KBM-7 (cell line): Measurements from ENCODE around the gene CREB3L2.
"Not testable (repeated sequence)": the region's sequence is repeated elsewhere in the genome, so short reads cannot be mapped to it uniquely, and the experiment has no call there.

Source experiments
- DNase-seq: peaks from one replicate; pipeline ENCODE4 v3.0.0-alpha.2; 2015
- in situ Hi-C: fragments of 300-500 bp; cut with MboI; formaldehyde crosslinking; loops from 2 replicates; pipeline ENCODE4 v1.14.3; 2020; ENCODE audit warnings: low sequenced_read_pairs, low pct_unique_long_range_greater_than_20kb, mixed read lengths

The CREB3L2 gene

DNA sequence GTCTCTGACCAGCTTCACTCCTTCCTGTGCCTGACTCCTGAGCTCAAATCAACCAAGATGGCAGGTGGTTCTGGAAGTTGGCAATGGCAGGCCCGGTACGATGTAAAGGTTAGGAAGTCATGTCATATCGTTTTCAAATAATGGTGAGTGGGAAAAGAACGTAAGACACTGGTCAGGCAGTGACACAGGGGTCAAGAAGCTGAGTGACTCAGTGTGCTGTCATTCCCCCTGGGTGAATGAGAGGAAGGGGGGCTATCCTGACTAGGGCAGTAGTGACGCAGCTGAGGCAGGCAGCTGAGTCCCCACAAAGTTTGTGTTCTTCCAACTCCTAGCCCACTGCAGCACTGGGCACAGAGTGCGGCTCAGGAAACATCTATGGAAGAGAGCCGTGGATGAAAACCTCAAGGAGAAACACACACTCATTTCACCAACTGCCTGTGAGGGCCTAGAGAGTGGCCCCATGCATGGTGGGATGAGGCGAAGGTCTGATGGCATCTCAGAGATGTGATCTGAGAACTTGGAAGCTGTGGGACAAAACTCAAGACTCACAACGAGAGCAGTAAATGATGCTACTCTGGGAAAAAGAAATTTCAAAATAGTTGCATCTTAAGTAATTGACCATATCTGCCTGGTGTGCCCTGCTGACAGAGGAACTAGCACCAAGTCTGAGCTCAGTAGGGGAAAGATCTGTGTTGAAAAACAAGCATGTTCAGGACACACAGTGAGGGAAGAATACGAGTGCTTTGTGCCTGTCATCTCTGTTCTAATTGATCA, 23.2 kb downstream of the CREB3L2 start:
- no peak for DNase-seq
- in situ Hi-C loops: no loop called here

DNA sequence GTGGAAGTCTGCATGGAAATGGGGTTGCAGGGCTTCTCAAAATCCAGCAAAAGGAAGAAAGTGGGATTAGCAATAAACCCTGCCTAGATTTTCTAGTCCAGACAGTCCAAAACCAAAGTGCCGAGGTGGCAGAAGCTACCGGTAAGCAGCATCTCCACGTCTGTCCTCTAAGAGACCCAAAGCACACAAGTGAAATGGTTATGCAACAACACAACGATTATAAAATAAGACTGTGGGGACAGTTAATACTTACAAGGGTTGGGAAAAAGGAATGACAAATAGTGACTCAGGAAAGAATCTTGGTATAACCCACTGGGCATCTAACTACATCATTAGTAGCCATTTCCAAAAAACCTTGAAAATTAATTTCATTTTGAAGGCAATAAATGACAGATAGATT, 24.7 kb downstream of the CREB3L2 start:
- in situ Hi-C loops: no loop called here

DNA sequence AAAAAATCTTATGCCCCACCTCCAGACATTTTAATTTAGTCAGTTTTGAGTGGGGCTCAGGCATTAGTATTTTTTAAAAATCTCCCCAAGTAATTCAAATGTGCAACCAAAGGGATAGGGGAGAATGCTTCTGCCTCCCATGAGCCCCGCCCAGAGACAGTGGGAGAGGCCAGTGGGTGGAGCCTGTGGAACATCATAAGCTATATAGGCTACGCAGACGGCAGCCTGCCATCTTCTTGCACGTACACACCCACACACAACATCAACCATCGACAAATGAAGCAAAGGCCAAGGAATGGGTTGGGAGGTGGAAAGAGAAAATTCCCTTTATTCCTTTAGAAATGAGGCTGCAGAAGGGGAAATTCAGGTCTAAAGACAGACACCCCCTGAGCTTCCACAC, 25.2 kb downstream of the CREB3L2 start:
- no peak for DNase-seq
- in situ Hi-C loops: no loop called here

More for the DNA sequence above, 24.7 kb downstream of the CREB3L2 start:
- no peak for DNase-seq

DNA sequence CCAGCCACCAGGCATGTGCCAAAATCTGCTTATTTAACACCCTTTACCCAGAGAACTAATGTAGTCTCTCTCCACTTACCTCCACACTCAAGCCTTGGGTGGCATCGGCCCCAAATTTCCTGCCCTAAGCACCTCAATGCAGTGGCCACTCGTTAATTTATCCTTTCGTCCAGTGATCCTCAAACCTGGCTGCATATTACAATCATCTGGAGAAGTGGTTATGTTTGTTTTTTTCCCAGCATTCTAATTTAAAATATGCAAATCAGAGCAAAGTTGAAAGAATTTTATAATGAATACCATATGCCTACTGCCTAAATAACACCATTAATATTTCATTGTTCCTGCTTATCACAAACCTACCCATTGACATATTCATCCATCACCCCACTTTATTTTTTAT, 25.7 kb downstream of the CREB3L2 start:
- in situ Hi-C loops: no loop called here
- no peak for DNase-seq

DNA sequence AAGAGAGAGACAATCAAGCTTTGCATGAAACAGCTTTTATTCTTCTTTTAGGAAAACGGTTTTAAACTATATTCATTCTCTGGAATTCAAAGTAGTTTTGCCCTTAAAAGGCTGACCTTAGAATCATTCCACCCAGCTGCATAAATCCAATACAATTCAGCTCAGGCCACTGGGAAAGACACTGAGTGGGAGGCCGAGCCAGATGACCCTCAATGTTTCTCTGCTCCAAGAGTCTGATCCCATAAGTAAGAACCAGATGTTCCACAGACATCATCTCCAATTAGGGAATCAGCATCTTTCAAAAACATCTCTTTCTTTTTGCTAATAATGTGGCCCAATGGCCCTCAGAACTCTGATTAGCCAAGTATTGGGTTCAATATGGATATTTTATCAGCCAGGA, 26.1 kb downstream of the CREB3L2 start:
- no peak for DNase-seq

DNA sequence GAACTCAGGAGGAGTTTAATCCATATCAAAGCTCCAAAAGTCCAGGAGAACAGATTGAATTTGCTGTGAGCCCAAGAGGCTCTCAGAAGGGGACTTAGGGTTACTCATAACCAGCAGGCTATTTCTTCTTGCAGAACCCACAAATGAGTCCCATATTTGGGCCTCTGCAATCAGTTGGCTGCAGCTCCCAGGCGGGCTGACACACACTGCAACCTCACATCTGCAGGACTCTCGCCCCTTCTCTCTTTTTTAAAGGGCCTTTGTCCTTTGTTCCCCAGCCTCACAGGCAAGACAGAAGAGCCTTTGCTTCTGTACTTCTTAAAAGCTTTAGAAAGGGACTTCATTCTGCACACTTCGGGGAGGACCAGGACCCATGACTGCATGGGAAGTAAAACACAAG, 26.7 kb downstream of the CREB3L2 start:
- no peak for DNase-seq
- in situ Hi-C loops: no loop called here

More for the DNA sequence above, 26.1 kb downstream of the CREB3L2 start:
- in situ Hi-C loops: no loop called here

DNA sequence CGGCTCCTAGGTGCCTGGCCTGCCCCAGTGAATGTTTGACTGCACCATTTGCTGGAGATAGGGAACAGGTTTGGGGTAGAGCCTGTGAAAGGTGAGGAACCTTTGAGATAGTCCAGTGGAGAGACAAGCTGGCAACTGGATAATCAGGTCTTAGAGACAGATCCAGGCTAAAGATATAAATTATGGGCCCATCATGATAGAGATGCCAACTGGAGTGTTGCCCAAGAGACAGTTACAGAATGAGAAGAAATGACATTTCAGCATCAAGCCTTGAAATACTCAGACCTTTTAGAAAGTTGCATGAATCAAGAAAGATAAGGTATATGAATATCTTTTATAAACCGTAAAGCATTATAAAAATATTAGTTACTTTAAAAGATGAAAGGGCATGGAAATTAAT, 27.1 kb downstream of the CREB3L2 start:
- in situ Hi-C loops: no loop called here

DNA sequence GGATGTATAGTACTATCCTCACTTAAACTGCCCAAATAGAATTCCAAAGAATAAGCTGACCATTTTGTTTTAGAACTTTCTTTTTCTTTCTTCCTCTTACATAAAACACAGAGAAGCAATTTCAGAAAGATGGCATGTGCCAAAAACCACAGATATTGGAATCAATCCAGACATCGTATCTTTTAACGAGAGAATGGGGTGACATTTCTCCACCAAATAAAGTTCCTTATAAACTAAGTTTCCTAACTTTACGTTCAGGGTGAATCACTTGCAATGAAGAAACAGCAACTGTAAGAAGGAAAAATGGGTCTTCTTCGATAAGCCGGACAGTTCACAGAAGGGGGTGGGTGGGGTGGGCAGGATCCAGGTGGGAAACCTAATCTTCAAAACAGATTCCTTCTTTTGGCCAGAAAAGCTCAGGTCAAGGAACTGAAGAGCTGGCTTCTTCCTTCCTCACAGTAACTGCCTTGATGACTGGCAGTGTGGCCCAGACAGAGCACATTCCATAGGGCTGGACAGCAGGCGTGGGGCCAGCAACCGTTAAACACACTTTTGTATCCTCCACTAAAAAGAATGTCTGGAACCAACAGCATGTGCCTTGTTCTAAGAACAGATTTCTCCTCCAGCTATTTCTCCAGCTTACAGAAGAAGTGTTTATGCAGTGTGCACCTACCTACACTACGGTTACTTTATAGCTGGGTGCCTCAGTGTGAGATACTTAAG, 31.5 kb downstream of the CREB3L2 start:
- in situ Hi-C loops: no loop called here

More for the DNA sequence above, 27.1 kb downstream of the CREB3L2 start:
- DNase-seq: no peak

DNA sequence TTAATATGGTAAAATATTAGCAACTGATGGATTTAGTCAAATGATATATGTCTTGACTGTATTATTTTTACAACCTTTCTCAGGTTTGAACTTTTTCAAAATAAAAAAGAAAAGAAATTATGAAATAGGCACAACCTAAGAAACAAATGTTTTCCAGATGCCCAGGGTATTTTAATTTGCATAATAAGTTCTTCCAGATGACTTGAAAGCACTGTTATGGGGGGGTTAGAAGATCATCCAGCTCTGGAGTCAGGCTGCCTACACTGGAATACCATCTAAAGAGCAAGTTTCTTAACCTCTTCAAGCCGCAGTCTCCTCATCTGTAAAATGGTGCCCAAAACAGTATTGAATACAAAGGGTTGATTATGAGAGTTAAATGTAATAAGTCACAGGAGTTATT, 32.1 kb downstream of the CREB3L2 start:
- in situ Hi-C loops: no loop called here
- DNase-seq: no peak

More for the DNA sequence above, 31.5 kb downstream of the CREB3L2 start:
- DNase-seq: no peak

DNA sequence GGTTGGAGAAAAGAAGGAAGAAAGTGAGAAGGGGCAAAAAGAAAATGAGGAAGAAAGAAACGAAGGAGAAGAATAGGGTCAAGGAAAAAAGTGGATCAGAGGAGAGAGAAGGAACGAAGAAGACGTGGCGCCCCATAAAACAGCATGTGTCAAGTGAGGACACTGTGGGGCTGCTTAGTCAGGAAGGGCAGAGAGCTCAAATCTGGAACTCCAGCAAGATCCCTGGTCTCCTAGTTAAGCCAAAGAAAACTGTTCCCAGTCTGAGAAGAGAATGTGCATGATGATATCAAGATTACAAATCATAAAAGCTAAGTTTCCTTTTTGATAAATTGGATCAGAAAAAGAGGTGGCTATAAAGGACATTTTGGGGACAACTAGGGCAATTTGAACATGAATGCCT, 33.0 kb downstream of the CREB3L2 start:
- in situ Hi-C loops: no loop called here

DNA sequence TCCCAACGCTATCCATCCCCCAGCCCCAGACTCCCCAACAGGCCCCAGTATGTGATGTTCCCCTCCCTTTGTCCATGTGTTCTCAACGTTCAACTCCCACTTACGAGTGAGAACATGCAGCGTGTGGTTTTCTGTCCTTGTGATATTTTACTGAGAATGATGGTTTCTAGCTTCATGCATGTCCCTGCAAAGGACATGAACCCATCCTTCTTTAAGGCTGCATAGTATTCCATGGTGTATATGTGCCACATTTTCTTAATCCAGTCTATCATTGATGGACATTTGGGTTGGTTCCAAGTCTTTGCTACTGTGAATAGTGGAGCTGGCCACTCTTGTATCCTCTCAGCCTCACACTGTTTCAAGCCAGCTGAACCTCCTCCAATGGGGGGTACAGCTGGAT, 33.5 kb downstream of the CREB3L2 start:
- DNase-seq, in situ Hi-C loops: not testable (repeated sequence)

More for the DNA sequence above, 33.0 kb downstream of the CREB3L2 start:
- no peak for DNase-seq

DNA sequence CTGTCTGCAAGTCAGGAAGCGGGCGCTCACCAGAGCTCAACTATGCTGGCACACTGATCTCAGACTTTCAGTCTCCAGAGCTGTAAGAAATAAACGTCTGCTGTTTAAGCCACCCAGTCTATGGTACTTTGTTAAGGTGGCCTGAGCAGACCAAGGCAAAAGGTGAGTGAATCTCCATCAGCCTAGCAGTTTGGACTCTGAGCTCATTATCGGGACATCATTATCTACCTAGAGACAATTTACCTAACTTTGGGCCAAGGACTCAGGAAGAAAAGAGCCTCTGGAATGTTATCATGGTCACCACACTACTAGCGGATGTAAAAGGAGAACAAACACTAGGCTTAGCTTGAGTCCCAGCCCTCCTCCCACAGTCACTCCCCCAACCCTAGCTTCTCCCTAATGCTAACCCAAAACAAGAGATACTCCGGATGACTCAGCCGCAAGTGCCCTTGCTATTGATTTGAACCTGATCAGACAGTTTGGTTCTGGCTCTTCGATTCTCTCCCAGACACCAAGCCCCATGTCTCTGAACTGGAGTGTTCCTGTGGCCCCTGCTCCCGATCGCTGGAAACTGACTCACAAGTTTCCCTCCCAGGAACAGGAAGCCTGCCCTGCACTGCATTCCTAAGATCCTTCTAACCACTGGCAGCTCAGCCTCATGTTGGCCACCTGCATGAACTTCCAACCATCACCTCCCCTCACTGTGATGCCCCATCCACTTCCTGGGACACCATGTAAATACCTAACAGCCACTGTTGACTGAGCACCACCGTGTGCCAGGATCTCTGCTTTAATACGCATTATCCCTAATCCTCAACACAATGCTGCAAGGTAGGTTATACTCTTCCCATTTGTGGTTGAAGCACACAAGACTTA, 34.5 kb downstream of the CREB3L2 start:
- in situ Hi-C loops: no loop called here
- DNase-seq: peak; percentile 79

DNA sequence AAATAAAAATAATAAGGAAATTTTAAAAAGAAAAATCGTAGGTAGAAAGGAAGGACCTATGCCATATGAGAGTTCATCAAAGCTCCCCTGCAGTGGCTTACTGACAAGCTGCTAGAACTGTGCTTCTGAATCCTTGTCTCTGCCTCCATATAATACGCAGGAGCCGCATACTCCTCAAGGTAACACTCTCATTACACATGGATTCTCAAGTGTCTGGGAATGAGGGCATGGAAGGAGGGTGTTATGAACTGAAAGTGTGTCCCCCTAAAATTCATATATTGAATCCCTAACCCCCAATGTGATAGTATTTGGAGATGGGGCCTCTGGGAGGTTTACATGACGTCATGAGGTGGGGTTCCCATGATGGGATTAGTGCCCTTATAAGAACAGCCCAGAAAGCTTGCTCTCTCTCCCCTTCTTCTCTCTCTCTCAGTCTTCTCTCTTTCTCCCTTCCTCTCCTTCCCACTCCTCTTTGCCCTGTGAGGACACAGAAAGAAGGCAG, 35.2 kb downstream of the CREB3L2 start:
- no peak for DNase-seq
- in situ Hi-C loops: no loop called here

DNA sequence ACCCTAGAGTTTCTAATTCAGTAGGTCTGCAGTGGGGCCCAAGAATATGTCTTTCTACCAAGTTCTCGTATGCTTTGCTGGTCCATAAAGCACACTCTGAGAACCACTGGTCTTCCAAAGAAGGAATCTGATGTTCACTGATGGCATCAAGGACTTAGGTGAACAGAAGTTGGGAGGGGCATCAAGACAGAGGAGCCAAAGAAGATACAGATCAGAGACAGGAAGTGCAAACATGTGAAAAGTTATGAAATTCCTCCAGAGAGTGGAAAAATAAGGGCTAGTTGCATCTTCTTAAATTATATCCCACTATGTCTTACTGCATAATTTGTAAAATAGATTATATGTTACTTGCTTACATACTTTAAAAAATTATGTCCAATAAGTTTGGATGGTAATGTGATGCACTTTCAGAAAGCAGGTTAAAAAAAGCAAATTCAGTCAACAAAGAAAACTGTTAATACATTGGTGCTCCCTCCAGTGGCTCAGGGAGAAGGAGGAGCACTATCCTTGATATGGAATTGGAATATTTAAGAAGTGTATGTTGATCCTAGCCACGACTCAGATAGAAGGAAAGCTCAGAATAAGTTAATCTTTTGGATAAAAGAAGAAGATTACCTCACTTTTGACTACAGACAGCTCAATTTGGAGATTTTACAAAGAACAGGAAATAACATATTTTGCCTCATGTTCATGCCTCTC, 35.8 kb downstream of the CREB3L2 start:
- in situ Hi-C loops: no loop called here
- DNase-seq: no peak

DNA sequence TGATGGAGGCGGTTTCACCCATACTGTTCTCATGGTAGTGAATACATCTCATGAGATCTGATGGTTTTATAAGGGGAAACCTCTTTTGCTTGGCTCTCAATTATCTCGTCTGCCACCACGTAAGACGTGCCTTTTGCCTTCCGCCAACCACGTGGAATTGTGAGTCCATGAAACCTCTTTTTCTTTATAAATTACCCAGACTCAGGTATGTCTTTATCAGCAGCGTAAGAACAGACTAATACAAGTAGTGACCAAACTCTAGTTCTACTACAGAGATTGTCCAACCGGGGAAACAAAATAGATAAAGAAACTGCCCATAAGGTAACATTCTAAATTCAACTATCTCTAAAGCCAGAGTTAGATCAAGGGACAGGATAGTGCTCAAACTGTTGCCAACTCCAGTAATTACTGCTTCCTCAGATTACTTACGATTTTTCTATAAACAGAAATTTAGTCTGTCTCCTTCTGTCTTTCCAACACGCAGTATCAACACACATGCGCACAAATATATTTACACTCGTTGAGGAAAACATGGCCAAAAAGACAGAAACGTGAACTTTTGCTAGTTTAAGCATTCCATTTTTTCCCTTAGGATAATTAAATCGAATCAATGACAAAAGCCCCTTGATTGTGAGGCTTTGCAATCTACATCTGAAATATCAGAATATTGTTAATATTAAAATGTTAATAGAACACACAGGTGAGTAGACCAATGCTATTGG, 36.9 kb downstream of the CREB3L2 start:
- in situ Hi-C loops: no loop called here
- no peak for DNase-seq

DNA sequence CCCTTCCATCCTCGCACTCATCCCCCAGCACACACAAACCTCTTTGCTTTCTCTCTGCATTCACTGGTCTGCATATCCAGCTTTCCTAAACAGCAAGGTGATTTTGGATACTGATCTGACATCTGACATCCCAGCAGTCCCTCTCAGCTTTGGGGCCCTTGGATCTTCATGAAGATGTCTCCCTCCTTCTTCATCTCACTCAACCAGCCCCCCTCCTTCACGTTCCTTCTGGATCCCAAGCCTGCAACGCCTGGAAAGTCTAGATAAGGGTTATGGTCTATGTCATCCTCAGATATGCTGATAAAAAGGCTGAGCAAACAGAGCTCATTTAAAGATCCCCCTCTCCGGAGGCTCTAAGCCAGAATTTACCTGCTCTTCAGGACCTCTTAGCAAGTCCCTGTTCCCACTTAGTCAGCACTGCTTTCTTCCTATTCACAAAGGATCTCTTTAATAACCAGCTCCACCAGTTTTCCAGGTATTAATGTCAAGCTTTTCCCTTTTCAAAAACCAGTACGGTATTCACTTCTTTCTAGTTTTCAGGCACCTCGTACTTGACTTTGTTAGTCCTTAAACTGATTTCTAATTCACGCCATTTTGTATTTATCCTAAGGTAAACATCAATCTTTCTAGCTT, 38.9 kb downstream of the CREB3L2 start:
- in situ Hi-C loops: no loop called here
- DNase-seq: no peak

DNA sequence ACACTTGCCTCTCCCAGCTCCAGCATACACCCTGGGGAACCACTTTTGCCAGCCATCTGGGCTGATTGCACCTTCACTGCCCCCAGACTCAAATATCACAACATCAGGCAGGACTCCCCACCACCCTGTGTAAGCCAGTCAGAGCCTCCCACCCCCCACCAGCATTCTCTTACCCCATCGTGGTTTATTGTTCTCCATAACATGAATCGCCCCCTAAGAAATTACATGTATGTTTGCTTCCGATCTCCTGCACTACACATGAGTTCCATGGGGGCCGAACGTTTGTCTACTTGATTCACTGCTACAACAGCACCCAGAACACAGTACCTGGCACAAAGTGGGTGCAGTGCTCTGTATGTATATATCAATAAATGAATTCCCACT, 39.4 kb downstream of the CREB3L2 start:
- in situ Hi-C loops: no loop called here
- DNase-seq: no peak
